HG03469 (cell line): ENCODE results near the gene TCF25.
"Not testable (repeated sequence)": the region's sequence is repeated elsewhere in the genome, so short reads cannot be mapped to it uniquely, and the experiment has no call there.

Experiments
- ATAC-seq: cut with Tn5 transposase; IDR thresholded peaks from one replicate; pipeline ENCODE4 v1.9.1; 2021; ENCODE audit warnings: mild to moderate bottlenecking, moderate library complexity, moderate number of reproducible peaks; ENCODE audit not compliant: unreplicated experiment

Gene TCF25

DNA sequence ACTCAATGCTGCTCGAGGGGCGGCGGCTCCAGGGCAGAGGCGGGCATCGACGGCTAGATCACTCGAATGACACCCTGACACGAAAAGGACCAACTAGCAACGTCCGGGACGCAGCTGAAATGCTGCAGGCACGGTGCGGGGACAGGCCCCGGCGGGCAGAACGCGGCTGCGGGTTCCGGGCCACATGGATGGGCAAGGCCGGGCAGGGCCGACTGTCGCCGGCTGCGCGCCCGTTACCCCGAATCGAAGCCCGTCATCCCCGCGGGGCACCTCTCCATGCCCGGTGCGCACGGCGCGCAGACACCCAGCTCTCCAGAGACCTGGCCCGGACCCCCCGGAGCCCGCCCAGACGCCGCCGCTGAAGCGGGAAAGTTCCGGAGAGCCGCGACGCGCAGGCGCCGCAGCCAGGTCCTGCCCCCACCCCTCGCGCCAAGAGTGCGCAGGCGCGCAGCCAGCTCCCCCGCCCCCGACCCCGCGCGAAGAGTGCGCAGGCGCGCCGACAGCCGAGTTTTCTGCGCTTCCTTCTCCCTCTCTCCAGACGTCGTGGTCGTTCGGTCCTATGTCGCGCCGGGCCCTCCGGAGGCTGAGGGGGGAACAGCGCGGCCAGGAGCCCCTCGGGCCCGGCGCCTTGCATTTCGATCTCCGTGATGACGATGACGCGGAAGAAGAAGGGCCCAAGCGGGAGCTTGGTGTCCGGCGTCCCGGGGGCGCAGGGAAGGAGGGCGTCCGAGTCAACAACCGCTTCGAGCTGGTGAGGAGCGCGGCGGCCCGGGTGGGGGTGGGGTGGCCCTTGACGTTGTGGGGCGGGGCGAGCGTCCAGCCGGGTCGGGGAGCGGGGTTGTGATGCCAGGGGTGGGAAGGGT lies at the start of gene TCF25:
Gene TCF25, plus strand, starts transcription at position 484 of the 863 bp plus-strand sequence. Its CDS starts 76 bp downstream, at position 560.
- ATAC-seq = peak; percentile 23

DNA sequence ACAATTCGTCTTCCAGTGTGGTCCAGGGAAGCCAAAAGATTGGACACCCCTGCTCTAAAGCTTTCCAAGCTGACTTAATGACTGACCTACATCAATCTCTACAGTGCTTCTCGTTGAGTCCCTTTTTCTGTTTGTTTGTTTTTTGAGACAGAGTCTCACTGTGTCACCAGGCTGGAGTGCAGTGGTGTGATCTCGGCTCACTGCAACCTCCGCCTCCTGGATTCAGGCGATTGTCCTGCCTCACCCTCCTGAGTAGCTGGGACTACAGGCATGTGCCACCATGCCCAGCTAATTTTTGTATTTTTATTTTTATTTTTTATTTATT lies 49.6 kb upstream of the TCF25 start:
- ATAC-seq = not testable (repeated sequence)

DNA sequence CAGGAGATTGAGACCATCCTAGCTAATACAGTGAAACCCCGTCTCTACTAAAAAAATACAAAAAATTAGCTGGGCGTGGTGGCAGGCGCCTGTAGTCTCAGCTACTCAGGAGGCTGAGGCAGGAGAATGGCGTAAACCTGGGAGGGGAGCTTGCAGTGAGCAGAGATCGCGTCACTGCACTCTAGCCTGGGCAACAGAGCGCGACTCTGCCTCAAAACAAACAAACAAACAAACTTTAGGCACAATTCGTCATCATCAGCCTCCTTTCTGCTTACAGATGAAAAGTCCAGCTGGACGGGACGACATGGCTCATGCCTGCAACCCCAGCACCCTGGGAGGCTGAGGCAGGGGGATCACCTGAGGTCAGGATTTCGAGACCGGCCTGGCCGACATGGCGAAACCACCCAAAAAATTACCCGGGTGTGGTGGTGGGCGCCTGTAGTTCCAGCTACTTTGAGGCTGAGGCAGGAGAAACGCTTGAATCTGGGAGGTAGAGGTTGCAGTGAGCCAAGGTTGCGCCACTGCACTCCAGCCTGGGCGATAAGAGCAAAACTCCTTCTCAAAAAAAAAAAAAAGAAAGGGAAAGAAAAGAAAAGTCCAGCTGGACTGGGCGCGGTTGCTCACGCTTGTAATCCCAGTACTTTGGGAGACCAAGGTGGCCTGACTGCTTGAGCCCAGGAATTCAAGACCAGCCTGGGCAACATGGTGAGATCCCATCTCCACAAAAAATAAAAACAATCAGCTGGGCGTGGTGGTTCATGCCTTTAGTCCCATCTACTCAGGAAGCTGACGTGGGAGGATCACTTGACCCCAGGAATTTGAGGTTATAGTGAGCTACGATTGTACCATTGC lies 46.6 kb upstream of the TCF25 start:
- no peak for ATAC-seq

- ATAC-seq = no peak
These were observed 45.8 kb upstream of the TCF25 start for GRCh38 chr16:89827383-89828198.

GRCh38 chr16:89828199-89828869 lies 45.1 kb upstream of the TCF25 start, which contains the start of gene SPIRE2:
Gene SPIRE2 (plus strand): TSS chr16:89828475. CDS start chr16:89828551, 76 bp downstream.
- ATAC-seq = no peak

DNA sequence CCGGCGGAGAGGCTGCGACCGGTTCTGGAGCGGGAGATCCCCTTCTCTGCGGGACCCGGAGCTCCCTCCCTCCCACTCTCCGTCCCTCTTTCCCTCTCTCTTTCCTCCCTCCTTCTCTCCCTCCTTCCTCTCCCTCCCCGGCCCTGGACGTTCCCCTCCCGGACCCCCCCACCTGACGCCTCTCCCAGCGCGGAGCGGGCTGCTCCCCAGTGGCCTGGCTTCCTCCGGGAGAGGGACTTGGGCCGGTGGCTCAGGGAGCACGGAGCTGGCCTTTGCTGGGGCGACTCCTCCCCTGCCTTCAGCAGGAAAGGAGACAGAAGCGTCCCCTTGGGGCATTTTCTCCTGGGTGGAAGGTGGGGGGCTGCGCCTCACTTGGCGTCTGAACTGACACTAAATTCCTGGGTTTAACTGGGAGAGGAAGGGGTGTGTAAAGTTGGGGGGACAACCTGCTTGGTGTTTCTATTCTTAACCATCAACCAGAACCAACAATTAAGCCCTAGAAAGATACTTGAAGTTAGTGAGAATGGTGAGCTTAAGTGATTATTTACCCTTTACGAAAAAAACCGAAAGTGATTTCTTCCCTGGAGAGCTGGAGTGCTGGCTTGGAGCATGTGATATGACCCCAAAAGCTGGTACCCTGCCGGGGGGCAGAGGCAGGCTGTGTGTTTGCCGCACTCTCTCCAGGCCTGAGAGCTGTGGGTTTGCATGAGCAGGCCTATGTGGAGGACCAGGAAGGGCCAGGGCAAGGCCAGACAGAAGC lies 44.3 kb upstream of the TCF25 start:
- ATAC-seq = no peak

GRCh38 chr16:89829630-89830437 lies 43.6 kb upstream of the TCF25 start:
- ATAC-seq = no peak

DNA sequence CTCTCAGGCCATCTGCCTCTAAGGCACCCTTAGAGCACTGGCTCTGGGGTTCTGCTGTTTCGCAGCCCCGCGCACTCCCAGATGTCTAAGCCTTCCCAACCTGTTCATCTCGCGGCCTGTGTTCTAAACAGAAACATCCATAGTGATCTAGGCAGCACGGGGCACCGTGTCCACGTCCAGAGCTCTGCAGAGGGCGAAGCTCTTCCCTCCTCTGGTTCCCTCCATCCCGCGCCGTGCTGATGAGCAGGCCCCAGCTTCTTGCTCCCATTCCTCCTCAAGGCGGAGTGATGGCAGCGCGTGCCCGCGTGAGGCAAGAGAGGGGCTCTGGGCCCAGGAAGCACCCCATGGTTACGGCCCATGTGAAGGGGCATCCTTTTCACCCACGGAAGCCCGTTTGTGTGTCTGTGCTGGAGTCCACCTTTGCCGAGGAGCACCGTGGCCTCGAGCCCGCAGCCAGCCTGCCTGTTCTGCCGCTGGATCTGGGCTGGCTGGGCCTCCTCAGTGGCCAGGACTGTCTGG lies 41.5 kb upstream of the TCF25 start:
- ATAC-seq = no peak

DNA sequence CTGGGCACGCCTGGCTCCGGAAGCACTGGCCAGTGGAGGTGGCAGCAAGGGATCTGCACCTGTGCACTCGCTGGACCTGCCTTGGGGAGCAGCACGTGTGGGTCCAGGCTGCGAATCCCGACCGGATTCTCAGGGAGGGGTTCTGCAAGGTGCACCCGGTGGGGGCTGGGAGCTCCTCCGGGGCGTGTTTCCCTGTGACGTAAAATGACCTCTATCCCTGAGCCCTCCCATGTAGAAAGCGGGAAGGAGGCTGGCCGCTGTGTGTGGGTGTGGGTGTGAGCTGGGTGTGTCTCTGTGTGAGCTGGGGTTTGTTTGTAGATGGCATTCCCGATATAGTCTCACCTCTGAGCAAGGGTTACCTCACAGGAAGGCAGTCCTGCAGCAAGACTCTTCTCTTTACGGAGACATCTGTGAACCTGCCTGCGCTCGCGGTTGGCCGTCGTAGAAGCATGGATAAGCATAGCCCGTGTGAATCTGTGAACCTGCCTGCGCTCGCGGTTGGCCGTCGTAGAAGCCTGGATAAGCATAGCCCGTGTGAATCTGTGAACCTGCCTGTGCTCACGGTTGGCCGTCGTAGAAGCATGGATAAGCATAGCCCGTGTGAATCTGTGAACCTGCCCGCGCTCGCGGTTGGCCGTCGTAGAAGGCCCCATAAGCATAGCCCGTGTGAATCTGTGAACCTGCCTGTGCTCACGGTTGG lies 39.6 kb upstream of the TCF25 start:
- ATAC-seq = not testable (repeated sequence)

- not testable (repeated sequence) for ATAC-seq
These were observed 38.5 kb upstream of the TCF25 start for GRCh38 chr16:89834813-89835363.

GRCh38 chr16:89836484-89836883 lies 36.9 kb upstream of the TCF25 start:
- ATAC-seq = not testable (repeated sequence)

DNA sequence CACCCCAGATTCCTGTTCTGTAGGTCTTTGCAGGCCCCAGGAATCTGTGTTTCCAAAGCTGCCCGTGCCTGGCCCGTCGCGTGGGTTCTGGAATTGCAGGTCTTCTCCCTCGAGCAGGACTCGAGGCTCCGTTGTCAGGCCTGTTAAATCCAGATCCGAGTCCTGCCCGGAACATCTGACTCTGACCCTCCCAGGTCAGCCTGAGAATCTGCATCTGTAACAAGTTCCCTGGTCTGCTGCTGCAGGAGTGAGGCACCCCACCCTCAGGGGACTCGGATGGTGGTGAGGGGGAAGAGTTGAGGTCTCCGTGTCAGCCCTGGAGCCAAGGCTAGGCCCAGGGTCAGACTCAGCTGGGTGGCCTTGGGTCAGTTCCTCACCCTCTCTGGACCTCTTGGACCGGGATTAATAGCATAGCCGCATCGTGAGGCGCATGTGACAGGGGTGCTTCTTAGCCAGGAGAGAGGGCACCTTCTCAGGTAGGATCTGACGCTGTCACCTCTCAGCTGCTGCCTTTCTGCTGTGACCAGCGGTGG lies 36.3 kb upstream of the TCF25 start:
- no peak for ATAC-seq

DNA sequence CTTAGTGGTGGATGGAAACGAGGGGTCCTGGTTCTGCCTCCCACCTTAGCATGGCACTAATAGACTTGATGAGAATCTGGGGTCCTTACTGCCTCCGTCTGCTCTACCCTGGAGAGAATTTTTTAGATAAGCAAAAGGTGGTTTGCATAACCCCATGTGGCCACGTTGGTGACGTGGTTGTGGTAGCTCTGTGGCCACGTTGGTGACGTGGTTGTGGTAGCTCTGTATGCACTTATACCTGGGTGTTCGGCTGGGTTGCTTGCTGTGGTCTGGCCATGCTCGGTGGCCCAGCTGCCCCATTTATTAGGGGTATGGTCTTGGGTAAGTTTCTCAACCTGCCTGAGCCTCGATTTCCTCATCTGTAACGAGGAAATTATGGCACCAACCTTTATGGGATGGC lies 32.1 kb upstream of the TCF25 start:
- ATAC-seq = no peak

DNA sequence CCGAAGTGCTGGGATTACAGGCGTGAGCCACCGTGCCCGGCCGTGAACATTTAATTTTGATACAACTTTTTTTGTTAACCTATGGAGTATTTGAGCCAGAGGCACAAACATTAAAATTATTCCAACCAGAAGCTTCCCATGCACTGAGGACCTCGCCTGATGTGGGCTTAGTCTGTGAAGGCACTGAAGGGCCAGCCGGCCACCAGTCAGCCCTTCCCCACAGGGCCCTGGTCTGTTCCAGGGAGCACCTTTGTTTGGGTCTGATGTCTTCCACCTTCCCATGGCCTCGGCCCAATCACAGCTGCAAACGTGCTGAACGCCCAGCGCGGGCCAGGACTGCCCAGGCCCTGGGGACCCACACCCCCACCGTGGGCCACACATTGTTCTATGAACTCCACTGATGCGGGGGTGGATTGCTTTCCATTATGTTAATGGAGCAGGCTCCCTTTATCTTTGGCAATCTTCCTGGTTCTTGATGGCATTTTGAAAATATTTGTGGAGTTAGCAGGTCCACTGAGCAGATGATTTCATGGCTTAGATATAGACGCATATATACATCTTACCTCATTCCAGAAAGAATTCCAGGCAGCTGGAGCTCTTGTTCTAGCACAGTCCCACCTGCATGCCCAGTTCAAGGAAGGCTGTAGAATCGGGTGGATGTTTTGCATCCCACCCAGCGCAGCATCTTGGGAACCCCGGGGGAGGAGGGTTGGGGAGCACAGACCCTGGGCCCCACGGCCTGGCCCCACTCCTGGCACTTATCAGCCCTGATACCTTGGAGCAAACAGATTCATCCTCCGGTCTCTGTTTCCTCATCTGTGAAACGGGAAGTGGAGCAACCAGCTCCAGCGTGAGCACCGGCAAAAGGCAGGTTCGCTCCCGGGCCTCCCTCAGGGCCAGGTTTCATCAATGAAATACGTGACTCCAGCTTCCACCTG lies 30.7 kb upstream of the TCF25 start:
- ATAC-seq = no peak

GRCh38 chr16:89843409-89844350 lies 29.7 kb upstream of the TCF25 start:
- no peak for ATAC-seq
